ENCODE data around the gene SLC25A13.
"Not testable (repeated sequence)": the region's sequence is repeated elsewhere in the genome, so short reads cannot be mapped to it uniquely, and the experiment has no call there.

SLC25A13 gene

GRCh38 chr7:96161897-96162296 lies 160.0 kb downstream of the SLC25A13 start:
- no peak for DNase-seq (ENCODE audit: low read depth in 2 of 2)

DNA sequence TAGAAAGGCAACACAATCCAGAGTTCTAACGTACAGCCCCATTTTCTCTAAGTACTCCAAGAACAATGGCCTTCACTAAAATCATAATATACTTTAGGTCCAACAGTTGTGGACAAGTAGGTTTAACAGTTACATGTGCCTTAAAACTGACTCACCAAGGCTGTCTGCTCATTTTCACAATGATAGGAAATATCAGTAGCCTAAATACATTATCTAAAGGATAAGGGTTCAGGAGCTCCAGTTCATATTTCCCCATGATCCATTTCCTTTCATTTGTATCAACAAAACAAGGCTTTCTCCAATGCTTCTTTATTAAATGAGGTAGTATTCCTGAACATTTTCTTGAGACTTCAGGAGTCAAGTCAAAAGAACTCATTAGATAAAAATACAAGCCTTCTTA lies 164.0 kb downstream of the SLC25A13 start:
- DNase-seq (ENCODE audit: low read depth in 2 of 2): no peak

GRCh38 chr7:96154506-96154905 lies 167.4 kb downstream of the SLC25A13 start:
- DNase-seq (ENCODE audit: low read depth in 2 of 2): not testable (repeated sequence)

DNA sequence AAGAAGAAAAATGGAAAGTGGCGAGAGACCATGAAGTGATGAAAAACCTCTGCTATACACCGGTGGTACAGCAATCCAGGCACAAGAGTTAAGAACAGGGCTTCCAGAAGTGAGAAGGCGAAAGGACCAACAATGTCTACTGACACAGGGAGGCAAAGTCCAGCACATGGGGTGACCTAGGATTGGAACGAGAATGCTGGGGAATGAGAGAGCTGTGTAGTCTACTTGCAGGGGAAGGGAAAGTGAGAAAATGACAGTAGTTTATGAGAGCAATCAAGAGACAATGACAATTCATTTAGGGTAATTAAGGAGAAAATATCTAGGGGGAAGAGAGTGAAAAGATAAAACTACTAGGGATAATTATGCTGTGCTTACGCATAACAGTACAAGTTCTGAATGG lies 169.2 kb downstream of the SLC25A13 start:
- DNase-seq (ENCODE audit: low read depth in 2 of 2): no peak

- DNase-seq (ENCODE audit: low read depth in 2 of 2): no peak
Observed at GRCh38 chr7:96151889-96152288, 170.0 kb downstream of the SLC25A13 start.

DNA sequence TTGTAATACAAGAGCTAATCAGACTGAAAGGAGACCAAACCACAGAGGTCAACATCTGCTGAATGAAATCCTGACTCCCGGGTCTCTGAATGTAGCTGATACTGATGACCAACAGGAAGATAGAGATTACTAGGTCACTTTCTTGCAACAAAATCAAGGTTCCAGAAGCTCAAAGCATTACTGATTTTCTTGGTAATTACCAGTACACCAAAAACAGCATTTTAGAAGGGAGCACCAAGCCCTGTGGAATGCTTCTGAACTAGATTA lies 177.7 kb downstream of the SLC25A13 start:
- no peak for DNase-seq (ENCODE audit: low read depth in 2 of 2)

GRCh38 chr7:96143495-96144259 lies 178.2 kb downstream of the SLC25A13 start:
- no peak for DNase-seq (ENCODE audit: low read depth in 2 of 2)

DNA sequence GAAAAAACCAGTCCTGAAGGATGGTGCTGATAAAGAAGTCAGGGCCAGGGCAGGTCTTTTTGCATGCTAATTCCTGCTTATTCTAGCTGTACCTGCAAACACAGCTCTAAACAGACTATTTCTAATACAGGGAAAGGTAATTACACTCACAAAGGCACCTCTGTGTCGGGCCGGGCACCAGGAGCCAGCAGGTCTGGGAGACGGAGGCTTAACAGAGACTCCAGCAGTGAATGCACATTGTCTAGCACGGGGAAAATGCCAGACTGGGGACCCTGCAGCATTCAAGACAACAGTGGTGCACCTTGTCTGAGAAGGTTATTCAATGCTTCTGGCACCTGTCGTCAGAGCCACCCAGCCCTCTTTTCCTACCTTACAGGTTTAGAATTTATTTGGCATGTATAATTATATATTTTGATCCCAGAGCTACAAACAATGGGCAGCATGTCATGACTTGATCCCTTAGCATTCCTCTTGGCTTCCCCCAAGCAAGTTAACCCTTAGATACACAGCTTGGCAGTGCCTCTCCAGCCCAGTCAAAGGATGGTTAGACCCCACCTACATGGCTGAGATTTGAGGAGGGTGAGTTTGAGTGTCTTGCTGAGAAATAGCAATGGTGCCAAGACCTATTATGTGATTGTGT lies 185.2 kb downstream of the SLC25A13 start:
- no peak for DNase-seq (ENCODE audit: low read depth in 2 of 2)

DNA sequence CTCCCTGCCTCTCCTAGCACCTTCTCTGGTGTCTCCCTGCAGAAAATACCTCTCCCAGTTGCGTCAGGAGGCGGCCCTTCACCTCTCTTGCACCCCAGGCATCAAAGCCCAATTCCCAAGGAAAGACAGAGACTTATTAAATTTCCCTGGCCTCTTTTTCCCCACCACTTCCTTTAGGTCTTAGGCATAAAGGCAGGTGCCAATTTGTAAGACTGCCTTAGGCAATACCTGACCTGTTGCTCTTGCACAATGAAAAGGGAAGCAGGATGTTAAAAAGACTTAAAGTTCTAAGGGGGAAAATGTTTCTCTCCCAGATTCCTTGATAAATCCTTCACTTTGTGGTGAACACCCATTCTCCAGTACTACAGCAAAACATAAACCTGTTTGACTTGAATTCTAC lies 186.7 kb downstream of the SLC25A13 start:
- no peak for DNase-seq (ENCODE audit: low read depth in 2 of 2)

DNA sequence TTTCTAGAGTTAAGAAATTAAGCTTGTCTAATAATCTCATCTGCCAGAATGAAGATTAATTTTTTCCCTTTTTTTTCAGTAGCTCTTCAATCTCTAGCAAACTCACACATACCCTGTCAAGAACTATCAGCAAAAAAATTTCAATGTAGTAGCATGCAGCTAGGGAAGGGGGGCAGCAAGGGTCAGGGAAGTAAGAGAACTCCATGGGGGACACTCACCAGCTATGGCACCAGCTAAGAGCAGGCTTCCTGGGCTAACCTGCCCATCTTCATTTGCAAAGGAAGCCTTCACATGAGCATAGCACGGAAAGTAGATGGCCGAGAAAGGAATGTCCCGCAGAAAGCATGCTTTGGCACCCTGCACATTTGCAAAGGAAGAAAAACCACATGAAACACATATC lies 190.4 kb downstream of the SLC25A13 start:
- DNase-seq (ENCODE audit: low read depth in 2 of 2): no peak

DNA sequence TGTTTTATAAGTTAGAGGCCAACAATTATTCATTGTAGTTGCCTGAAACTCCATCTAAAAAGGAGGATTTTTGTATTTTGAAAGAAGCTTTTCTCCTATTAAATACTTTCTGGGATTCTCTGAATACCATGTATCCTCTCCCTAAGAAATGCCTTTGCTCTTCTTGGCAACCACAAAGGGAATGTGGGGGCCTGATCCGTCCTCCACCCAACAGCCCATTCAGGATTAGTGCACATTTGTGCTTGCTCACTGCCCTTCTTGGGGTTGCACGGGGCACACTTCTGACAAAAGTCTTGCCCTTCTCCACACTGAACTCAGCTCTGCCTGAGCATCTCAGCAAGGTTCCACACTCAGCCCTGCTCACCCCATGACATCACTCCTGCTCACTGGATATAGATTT lies 194.2 kb downstream of the SLC25A13 start:
- no peak for DNase-seq (ENCODE audit: low read depth in 2 of 2)

DNA sequence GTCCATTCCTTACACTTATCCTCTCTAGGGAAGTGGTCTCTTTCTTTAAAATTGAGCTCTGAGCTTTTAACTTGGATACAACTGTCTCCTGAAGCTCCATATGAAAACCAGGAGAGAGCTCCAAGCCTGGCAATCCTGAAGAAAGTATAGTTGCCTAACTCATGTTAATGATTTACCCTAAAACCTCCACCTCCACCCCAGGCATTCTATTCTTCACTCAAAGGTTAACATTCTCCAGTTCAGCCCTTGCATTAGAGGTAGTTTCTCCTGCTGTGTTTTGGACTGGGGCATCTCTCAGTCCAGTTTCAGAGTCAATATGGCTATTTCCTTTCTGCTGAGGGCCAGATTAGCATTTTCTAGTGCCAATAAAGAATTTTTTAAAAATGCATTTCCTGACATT lies 195.5 kb downstream of the SLC25A13 start:
- DNase-seq (ENCODE audit: low read depth in 2 of 2): no peak

DNA sequence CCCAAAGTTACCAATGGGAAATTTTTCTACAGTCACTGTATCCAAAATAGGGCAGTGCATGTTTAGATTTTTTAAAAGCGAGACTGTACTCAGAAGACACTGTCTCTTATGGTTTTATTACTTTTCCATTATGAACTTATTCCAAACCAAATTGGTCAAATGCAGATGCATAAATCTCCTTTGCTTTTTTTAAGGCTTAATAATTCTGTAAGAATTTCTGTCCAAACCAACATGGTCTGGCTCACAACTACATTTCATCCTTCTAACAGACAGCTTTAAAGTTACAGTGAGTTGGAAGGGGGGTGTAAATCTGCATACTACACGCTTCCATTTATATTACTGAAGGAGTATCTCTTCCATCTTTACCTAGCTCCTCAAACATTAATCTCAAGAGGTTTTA lies 199.2 kb downstream of the SLC25A13 start:
- no peak for DNase-seq (ENCODE audit: low read depth in 2 of 2)

GRCh38 chr7:96121752-96122151 lies 200.1 kb downstream of the SLC25A13 start:
- no peak for DNase-seq (ENCODE audit: low read depth in 2 of 2)

- no peak for DNase-seq (ENCODE audit: low read depth in 2 of 2)
Observed at GRCh38 chr7:96120445-96121225, 201.3 kb downstream of the SLC25A13 start.

DNA sequence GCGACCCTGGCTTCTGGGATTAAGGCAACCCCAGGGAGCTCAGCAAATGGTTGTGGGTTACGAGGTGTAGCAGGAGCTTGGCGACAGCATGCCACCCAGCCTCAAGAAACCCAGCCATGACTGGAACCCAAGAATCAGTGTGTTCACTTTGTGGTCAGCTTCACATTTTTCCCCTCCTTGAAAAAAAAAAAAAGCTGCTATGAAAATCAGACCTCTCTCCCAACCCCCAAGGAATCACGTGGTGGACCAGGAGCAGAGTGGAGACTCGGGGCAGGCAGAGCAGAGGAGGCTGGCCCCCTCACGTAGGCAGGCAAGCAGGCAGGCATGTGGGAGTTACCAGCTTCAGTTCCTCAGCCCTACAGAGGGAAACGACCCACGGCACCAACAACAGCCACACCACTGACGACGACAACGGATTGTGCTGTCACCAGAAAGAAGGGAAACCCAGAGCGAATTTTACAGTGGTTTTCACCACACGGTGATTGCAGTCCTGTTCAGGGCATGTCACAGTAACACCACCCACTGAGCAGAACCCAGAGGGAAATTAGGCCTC lies 203.4 kb downstream of the SLC25A13 start:
- DNase-seq (ENCODE audit: low read depth in 2 of 2): no peak

- DNase-seq (ENCODE audit: low read depth in 2 of 2): no peak
Observed at GRCh38 chr7:96116173-96116572, 205.7 kb downstream of the SLC25A13 start.

DNA sequence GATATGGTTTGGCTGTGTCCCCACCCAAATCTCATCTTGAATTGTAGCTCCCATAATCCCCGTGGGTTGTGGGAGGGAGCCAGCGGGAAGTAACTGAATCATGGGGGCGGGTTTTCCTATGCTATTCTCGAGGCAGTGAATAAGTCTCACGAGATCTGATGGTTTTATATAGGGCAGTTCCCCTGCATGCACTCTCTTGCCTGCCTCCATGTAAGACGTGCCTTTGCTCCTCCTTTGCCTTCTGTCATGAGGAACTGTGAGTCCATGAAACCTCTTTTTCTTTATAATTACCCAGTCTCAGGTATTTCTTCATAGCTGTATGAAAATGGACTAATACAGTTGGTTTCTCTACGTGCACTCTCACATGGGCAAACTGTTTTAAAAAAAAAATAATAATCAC lies 207.7 kb downstream of the SLC25A13 start:
- DNase-seq (ENCODE audit: low read depth in 2 of 2): no peak

DNA sequence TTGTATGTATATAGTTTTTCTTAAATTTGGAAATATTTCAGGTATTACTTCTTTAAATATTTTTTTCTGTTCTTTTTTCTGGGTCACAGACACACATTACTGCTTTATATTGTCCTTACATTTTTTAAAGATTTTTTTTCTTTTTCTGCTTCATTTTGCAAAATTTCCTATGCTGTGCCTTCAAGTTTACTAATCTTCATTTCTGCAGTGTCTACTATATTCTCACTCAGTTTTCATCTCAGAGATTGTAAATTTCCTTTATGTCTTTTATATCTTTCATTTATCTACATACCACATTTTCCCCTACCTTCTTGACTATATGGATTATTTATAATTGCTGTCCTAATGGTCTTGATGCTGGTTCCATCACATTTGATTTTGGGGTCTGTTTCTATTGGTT lies 210.5 kb downstream of the SLC25A13 start:
- DNase-seq (ENCODE audit: low read depth in 2 of 2): no peak

GRCh38 chr7:96104984-96105383 lies 216.9 kb downstream of the SLC25A13 start:
- no peak for DNase-seq (ENCODE audit: low read depth in 2 of 2)

- DNase-seq (ENCODE audit: low read depth in 2 of 2): no peak
Observed at GRCh38 chr7:96102096-96102811, 219.6 kb downstream of the SLC25A13 start.

GRCh38 chr7:96100737-96101136 lies 221.2 kb downstream of the SLC25A13 start:
- no peak for DNase-seq (ENCODE audit: low read depth in 2 of 2)

All from stimulated activated CD8-positive, alpha-beta memory T cell treated with anti-CD3 and anti-CD28 coated beads, Interleukin-15, amount 100 ng/mL, for 48 hours (primary cell).